CD4-positive, alpha-beta T cell (primary cell): ENCODE results near the gene NEBL. TPM values are rescaled to one million over a fixed set of nuclear protein-coding genes. Genes with fewer than 3 reads are reported as not detected.

Experiments used
- ATAC-seq: fragments of 200-7000 bp; cut with Tn5 transposase; one replicate; pipeline ENCODE4 v1.10.0; 2022; ENCODE audit warnings: mild to moderate bottlenecking; ENCODE audit not compliant: poor library complexity
- CTCF ChIA-PET: fragments of 350-600 bp; sonication (Branson Sonifier 250); formaldehyde crosslinking; loops from one replicate; lab custom pipeline; 2021; ENCODE audit warnings: antibody characterized with exemption, inconsistent platforms; lab: Charles Lee
- POLR2A ChIA-PET: fragments of 350-600 bp; sonication (Branson Sonifier 250); formaldehyde crosslinking; loops from one replicate; lab custom pipeline; 2021; ENCODE audit warnings: antibody characterized with exemption, inconsistent platforms; lab: Charles Lee
- DNase-seq, 14 experiments: peaks; one replicate each; pipeline ENCODE4 v3.0.0-alpha.2; 2013 to 2020; ENCODE audit warnings: mixed read lengths in 2 of 14
- H3K27ac ChIP-seq, 2 donors: one replicate each; pipeline versions ENCODE4 v1.5.1 to v1.7.0; 2013; ENCODE audit warnings: low read length in 2 of 2, low read depth in 1 of 2, mild to moderate bottlenecking in 1 of 2
- H3K27me3 ChIP-seq, 2 experiments: 1 replicate in 1 of 2; 2 replicates in 1 of 2; pipeline versions ENCODE4 v1.6.1 to v1.7.0; 2013; ENCODE audit warnings: low read length in 2 of 2, control low read depth in 1 of 2, mild to moderate bottlenecking in 1 of 2, moderate library complexity in 1 of 2; ENCODE audit not compliant: insufficient read depth in 2 of 2, control insufficient read depth in 1 of 2
- H3K36me3 ChIP-seq: one replicate; pipeline ENCODE4 v1.6.1; 2013; ENCODE audit warnings: low read length, control low read depth; ENCODE audit not compliant: insufficient read depth
- H3K4me1 ChIP-seq: one replicate; pipeline ENCODE4 v1.6.1; 2013; ENCODE audit warnings: low read length, control low read depth; ENCODE audit not compliant: insufficient read depth
- H3K4me3 ChIP-seq: one replicate; pipeline ENCODE4 v1.5.1; 2013; ENCODE audit warnings: mild to moderate bottlenecking, low read length, moderate library complexity
- H3K9me3 ChIP-seq, 2 experiments: 1 replicate in 1 of 2; 2 replicates in 1 of 2; pipeline versions ENCODE4 v1.6.1 to v1.7.0; 2013; ENCODE audit warnings: low read length in 2 of 2, mild to moderate bottlenecking in 2 of 2, control low read depth in 1 of 2, moderate library complexity in 1 of 2; ENCODE audit not compliant: control insufficient read depth in 1 of 2, insufficient read depth in 1 of 2
- H3K27ac Mint-ChIP-seq: one replicate; pipeline ENCODE4 v1.8.0; 2020; ENCODE audit warnings: mixed read lengths
- H3K27me3 Mint-ChIP-seq: one replicate; pipeline ENCODE4 v1.8.0; 2021; ENCODE audit warnings: mixed read lengths
- H3K36me3 Mint-ChIP-seq: one replicate; pipeline ENCODE4 v1.8.0; 2021; ENCODE audit warnings: low read depth, mixed read lengths
- H3K4me1 Mint-ChIP-seq: one replicate; pipeline ENCODE4 v1.8.0; 2021; ENCODE audit warnings: low read depth, mixed read lengths
- H3K4me3 Mint-ChIP-seq: one replicate; pipeline ENCODE4 v1.8.0; 2020; ENCODE audit warnings: mild to moderate bottlenecking, mixed read lengths
- H3K9me3 Mint-ChIP-seq: one replicate; pipeline ENCODE4 v1.8.0; 2020; ENCODE audit warnings: mixed read lengths
- CTCF ChIP-seq: fragments of 200-600 bp; IDR thresholded peaks from one replicate; pipeline ENCODE4 v1.8.0; 2022; ENCODE audit warnings: antibody characterized with exemption, mild to moderate bottlenecking
- intact Hi-C, 2 experiments: fragments of 100-400 bp; cut with DNase I in 1 of 2; cut with micrococcal nuclease in 1 of 2; formaldehyde crosslinking; loops; one replicate each; pipeline versions ENCODE4 v1.15.1 to v1.9.0; 2023 to 2025; cut with DNase I, micrococcal nuclease
- total RNA-seq, 174 experiments: library from RNA in 2 of 174; stranded (reverse) in 2 of 174; gene quantifications; one replicate each; pipeline ENCODE4 v1.2.3 and lab custom pipeline; 2021 to 2026

Gene NEBL
- total RNA-seq, 2 experiments from 2014 or later: 0.17 to 0.22 TPM

GRCh38 chr10:20877554-20877953, 19.6 kb downstream of the NEBL start:
- no peak for ATAC-seq
- no peak overlapping the region for H3K4me3 ChIP-seq
- no peaks in the 10 kb centered on the region for H3K4me1 ChIP-seq
- DNase-seq: no peak
- H3K27ac ChIP-seq: no peak overlapping the region
- H3K36me3 ChIP-seq: no peaks in the 10 kb centered on the region
- H3K9me3 Mint-ChIP-seq: peaks cover 2% of the 10 kb centered on the region
- no peaks in the 10 kb centered on the region for H3K27me3 ChIP-seq
- H3K36me3 Mint-ChIP-seq: no peaks in the 10 kb centered on the region
- no peaks in the 10 kb centered on the region for H3K4me1 Mint-ChIP-seq
- intact Hi-C loops: no loop called here
- CTCF ChIA-PET: no interaction called here
- no peaks in the 10 kb centered on the region for H3K27me3 Mint-ChIP-seq
- no peak overlapping the region for H3K4me3 Mint-ChIP-seq
- POLR2A ChIA-PET: no interaction called here
- H3K9me3 ChIP-seq: no peaks in the 10 kb centered on the region
- H3K27ac Mint-ChIP-seq: no peak overlapping the region
- TF ChIP-seq CTCF: no peak

GRCh38 chr10:20874261-20874660, 22.9 kb downstream of the NEBL start:
- no peaks in the 10 kb centered on the region for H3K4me1 ChIP-seq
- H3K4me1 Mint-ChIP-seq: no peaks in the 10 kb centered on the region
- ChIA-PET POLR2A (no interaction called here), CTCF (no interaction called here)
- no peak overlapping the region for H3K27ac Mint-ChIP-seq
- no peak for DNase-seq
- ATAC-seq: no peak
- no peaks in the 10 kb centered on the region for H3K9me3 ChIP-seq
- no peaks in the 10 kb centered on the region for H3K27me3 Mint-ChIP-seq
- H3K36me3 Mint-ChIP-seq: no peaks in the 10 kb centered on the region
- no peak overlapping the region for H3K4me3 ChIP-seq
- H3K9me3 Mint-ChIP-seq: peaks cover 2% of the 10 kb centered on the region
- TF ChIP-seq CTCF: no peak
- intact Hi-C loops: no loop called here
- no peaks in the 10 kb centered on the region for H3K27me3 ChIP-seq
- no peak overlapping the region for H3K4me3 Mint-ChIP-seq
- no peak overlapping the region for H3K27ac ChIP-seq
- H3K36me3 ChIP-seq: no peaks in the 10 kb centered on the region

GRCh38 chr10:20871970-20872369, 25.1 kb downstream of the NEBL start:
- H3K36me3 Mint-ChIP-seq: no peaks in the 10 kb centered on the region
- POLR2A ChIA-PET: no interaction called here
- intact Hi-C loops: no loop called here
- DNase-seq (no peak), ATAC-seq (no peak)
- Histone ChIP-seq H3K36me3 (no peaks in the 10 kb centered on the region), H3K27ac (no peak overlapping the region), H3K9me3 (no peaks in the 10 kb centered on the region), H3K4me1 (no peaks in the 10 kb centered on the region), H3K27me3 (no peaks in the 10 kb centered on the region), H3K4me3 (no peak overlapping the region)
- CTCF ChIA-PET: no interaction called here
- no peaks in the 10 kb centered on the region for H3K4me1 Mint-ChIP-seq
- TF ChIP-seq CTCF: no peak
- peaks cover 2% of the 10 kb centered on the region for H3K9me3 Mint-ChIP-seq
- no peak overlapping the region for H3K4me3 Mint-ChIP-seq
- no peak overlapping the region for H3K27ac Mint-ChIP-seq
- H3K27me3 Mint-ChIP-seq: no peaks in the 10 kb centered on the region
